ENCODE data around the gene CERS6.
"Not testable (repeated sequence)": the region's sequence is repeated elsewhere in the genome, so short reads cannot be mapped to it uniquely, and the experiment has no call there.

Gene CERS6

GRCh38 chr2:168758970-168759820 is 303.1 kb downstream of the CERS6 start:
- no peak overlapping the region for H3K4me3 ChIP-seq (ENCODE audit: low read depth, low read length)
- TF ChIP-seq CTCF (conservative IDR thresholded peaks at IDR 0.05; ENCODE audit: low read depth, low read length) = peak; percentile 76
- DNase-seq (ENCODE audit: low read depth) = peak; percentile 81

GRCh38 chr2:168765401-168765800 is 309.3 kb downstream of the CERS6 start:
- DNase-seq (ENCODE audit: low read depth) = no peak
- no peak for TF ChIP-seq CTCF (conservative IDR thresholded peaks at IDR 0.05; ENCODE audit: low read depth, low read length)
- no peak overlapping the region for H3K4me3 ChIP-seq (ENCODE audit: low read depth, low read length)

GRCh38 chr2:168766600-168766999 is 310.5 kb downstream of the CERS6 start:
- no peak for TF ChIP-seq CTCF (conservative IDR thresholded peaks at IDR 0.05; ENCODE audit: low read depth, low read length)
- DNase-seq (ENCODE audit: low read depth) = no peak
- no peak overlapping the region for H3K4me3 ChIP-seq (ENCODE audit: low read depth, low read length)

- no peak for TF ChIP-seq CTCF (conservative IDR thresholded peaks at IDR 0.05; ENCODE audit: low read depth, low read length)
- no peak for DNase-seq (ENCODE audit: low read depth)
- no peak overlapping the region for H3K4me3 ChIP-seq (ENCODE audit: low read depth, low read length)
Observed at GRCh38 chr2:168767258-168767657, 311.2 kb downstream of the CERS6 start.

GRCh38 chr2:168768357-168768756 is 312.3 kb downstream of the CERS6 start:
- H3K4me3 ChIP-seq (ENCODE audit: low read depth, low read length); DNase-seq (ENCODE audit: low read depth): not testable (repeated sequence)

- no peak overlapping the region for H3K4me3 ChIP-seq (ENCODE audit: low read depth, low read length)
- no peak for DNase-seq (ENCODE audit: low read depth)
- TF ChIP-seq CTCF (conservative IDR thresholded peaks at IDR 0.05; ENCODE audit: low read depth, low read length) = no peak
Observed at GRCh38 chr2:168770796-168771195, 314.7 kb downstream of the CERS6 start.

- DNase-seq (ENCODE audit: low read depth) = no peak
- H3K4me3 ChIP-seq (ENCODE audit: low read depth, low read length) = no peak overlapping the region
- TF ChIP-seq CTCF (conservative IDR thresholded peaks at IDR 0.05; ENCODE audit: low read depth, low read length) = no peak
Observed at GRCh38 chr2:168772704-168773103, 316.6 kb downstream of the CERS6 start.

All from choroid plexus epithelial cell (primary cell).